HL-60/S4 (cell line): ENCODE data around the gene NDUFA8.

Experiments used
- in situ Hi-C: fragments of 300-500 bp; cut with MboI; formaldehyde crosslinking; loops from 2 replicates; pipeline ENCODE4 v1.14.3; 2022; ENCODE audit warnings: low sequenced_read_pairs

Gene NDUFA8

DNA sequence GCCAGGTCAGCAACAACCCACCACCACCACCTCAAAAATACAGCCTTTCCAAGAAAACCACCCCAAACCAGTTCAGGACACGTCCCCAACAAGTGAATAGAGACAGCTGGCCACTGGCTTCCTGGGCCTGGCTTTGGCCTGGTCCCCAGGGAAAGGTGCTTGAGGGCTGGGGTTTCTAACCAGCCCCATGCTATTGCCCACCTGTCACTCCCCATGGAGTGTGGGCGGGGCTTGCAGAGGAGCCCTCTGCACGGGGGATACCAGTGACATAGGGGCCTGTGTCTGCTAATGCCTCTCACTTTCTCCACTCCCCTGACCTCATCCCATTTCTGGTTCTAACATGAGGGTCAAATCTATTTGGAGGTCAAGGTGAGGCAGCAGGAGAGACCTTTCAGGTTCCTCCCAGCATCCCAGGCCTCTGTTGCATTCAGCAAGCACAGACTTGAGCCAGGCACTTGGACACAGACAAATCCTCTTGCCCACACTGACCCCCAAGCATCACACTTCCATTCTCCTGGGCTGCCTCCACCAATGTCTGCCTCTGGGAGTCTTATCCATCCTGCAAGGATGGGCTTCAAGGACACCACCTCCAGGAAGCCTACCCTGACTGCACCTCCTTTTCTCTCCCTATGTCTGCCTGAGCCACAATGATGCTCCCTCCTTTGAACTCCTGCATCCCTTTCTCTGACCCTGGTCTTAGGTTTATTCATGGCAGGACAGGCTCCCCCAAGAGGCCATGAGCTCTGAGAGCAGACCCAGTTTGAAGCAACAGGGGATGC, 50.4 kb downstream of the NDUFA8 start:
- in situ Hi-C loops, result loop anchor here (25.0 kb wide), 1 partner anchor 703 kb away; the partner anchor contains the start of gene OR1K1

GRCh38 chr9:122107291-122107805, 52.2 kb downstream of the NDUFA8 start:
- in situ Hi-C loops, result loop anchor here (25.0 kb wide), 1 partner anchor 705 kb away; the partner anchor contains the start of gene OR1K1

- in situ Hi-C loops, result loop anchor here (25.0 kb wide), 1 partner anchor 706 kb away; the partner anchor contains the start of gene OR1K1
Measured at GRCh38 chr9:122106576-122106975, 53.0 kb downstream of the NDUFA8 start.

- in situ Hi-C loops, result loop anchor here (25.0 kb wide), 1 partner anchor 708 kb away; the partner anchor contains the start of gene OR1K1
Measured at GRCh38 chr9:122103985-122104384, 55.6 kb downstream of the NDUFA8 start.

DNA sequence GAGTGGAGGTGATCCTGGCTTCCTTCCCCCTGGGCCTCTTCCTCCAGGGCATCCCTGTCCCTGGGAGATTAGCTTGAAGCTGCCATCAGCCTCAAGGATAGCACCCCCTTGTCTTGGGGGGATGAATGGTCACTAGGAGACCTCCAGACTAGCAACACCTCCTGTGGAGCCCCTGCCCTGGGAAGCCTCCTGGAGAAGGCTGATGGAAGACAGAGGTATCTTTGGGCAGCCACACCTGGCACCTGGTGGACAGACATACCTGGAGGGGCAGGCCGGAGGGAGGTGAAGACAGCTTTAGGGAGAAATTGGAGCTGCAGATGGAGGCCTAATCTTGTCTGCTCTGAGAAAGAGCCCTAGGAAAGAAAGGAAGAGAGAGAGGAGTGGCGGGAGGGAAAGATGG, 57.4 kb downstream of the NDUFA8 start:
- in situ Hi-C loops, result loop anchor here (25.0 kb wide), 1 partner anchor 710 kb away; the partner anchor contains the start of gene OR1K1

GRCh38 chr9:122100756-122101155, 58.8 kb downstream of the NDUFA8 start:
- in situ Hi-C loops, result loop anchor here (25.0 kb wide), 1 partner anchor 712 kb away; the partner anchor contains the start of gene OR1K1

GRCh38 chr9:122099271-122099869, 60.2 kb downstream of the NDUFA8 start:
- in situ Hi-C loops, result no loop called here

DNA sequence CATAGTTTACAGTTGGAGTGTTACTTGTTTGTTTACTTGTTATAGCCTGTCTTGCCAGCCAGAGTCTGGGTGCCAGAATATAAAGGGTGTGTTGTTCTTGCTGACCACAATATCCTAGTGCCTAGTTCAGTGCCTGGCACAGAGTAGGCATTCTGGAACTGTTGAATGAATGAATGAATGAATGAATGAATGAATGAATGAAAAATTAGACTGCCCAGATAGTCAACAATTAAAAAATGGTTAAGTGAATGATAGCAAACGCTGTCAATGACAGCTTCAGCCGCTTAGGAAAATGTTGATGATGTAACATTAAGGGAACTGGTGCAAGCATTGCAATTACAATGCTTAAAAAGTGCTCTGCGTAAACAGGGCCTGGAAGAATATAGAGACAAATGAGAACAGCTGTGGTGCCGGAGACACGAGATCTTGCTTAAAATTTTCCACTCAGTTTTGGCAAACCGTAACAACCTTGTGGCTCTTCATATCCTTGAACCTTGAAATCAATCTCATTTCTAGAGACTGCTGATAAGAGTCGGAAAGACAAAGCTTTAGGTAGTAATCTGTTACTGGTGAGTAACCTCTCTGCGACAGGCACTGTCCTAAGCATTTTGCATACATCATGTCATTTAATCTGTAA, 61.8 kb downstream of the NDUFA8 start:
- in situ Hi-C loops, result no loop called here

GRCh38 chr9:122096620-122097415, 62.8 kb downstream of the NDUFA8 start:
- in situ Hi-C loops, result no loop called here

GRCh38 chr9:122095010-122095767, 64.4 kb downstream of the NDUFA8 start:
- in situ Hi-C loops, result no loop called here
